ENCODE results near the gene CR1.
"Not testable (repeated sequence)": the region's sequence is repeated elsewhere in the genome, so short reads cannot be mapped to it uniquely, and the experiment has no call there.

CR1 gene

GRCh38 chr1:207626972-207627337 lies 131.0 kb downstream of the CR1 start:
- Mint-ChIP-seq H3K27me3 (ENCODE audit: low read depth) (no peaks in the 10 kb centered on the region), H3K4me3 (no peak overlapping the region), H3K9me3 (no peaks in the 10 kb centered on the region), H3K4me1 (no peaks in the 10 kb centered on the region), H3K36me3 (ENCODE audit: low read depth) (no peaks in the 10 kb centered on the region), H3K27ac (no peak overlapping the region)
- TF ChIP-seq CTCF (IDR thresholded peaks at IDR 0.05; ENCODE audit: unreplicated experiment in 3 of 3) = no peak

GRCh38 chr1:207627496-207627895 lies 131.5 kb downstream of the CR1 start:
- no peak for TF ChIP-seq CTCF (IDR thresholded peaks at IDR 0.05; ENCODE audit: unreplicated experiment in 3 of 3)
- no peaks in the 10 kb centered on the region for H3K27me3 Mint-ChIP-seq (ENCODE audit: low read depth)
- H3K4me1 Mint-ChIP-seq = no peaks in the 10 kb centered on the region
- H3K27ac Mint-ChIP-seq = no peak overlapping the region
- no peaks in the 10 kb centered on the region for H3K9me3 Mint-ChIP-seq
- no peak overlapping the region for H3K4me3 Mint-ChIP-seq
- H3K36me3 Mint-ChIP-seq (ENCODE audit: low read depth) = no peaks in the 10 kb centered on the region

- no peaks in the 10 kb centered on the region for H3K27me3 Mint-ChIP-seq (ENCODE audit: low read depth)
- H3K4me1 Mint-ChIP-seq = no peaks in the 10 kb centered on the region
- H3K9me3 Mint-ChIP-seq = no peaks in the 10 kb centered on the region
- no peak for TF ChIP-seq CTCF (IDR thresholded peaks at IDR 0.05; ENCODE audit: unreplicated experiment in 3 of 3)
- H3K36me3 Mint-ChIP-seq (ENCODE audit: low read depth) = no peaks in the 10 kb centered on the region
- no peak overlapping the region for H3K27ac Mint-ChIP-seq
- H3K4me3 Mint-ChIP-seq = no peak overlapping the region
Measured at GRCh38 chr1:207628776-207629175, 132.8 kb downstream of the CR1 start.

- no peaks in the 10 kb centered on the region for H3K36me3 Mint-ChIP-seq (ENCODE audit: low read depth)
- no peak overlapping the region for H3K4me3 Mint-ChIP-seq
- H3K27me3 Mint-ChIP-seq (ENCODE audit: low read depth) = no peaks in the 10 kb centered on the region
- no peaks in the 10 kb centered on the region for H3K4me1 Mint-ChIP-seq
- H3K27ac Mint-ChIP-seq = no peak overlapping the region
- TF ChIP-seq CTCF (IDR thresholded peaks at IDR 0.05; ENCODE audit: unreplicated experiment in 3 of 3) = no peak
- no peaks in the 10 kb centered on the region for H3K9me3 Mint-ChIP-seq
Measured at GRCh38 chr1:207631137-207631536, 135.2 kb downstream of the CR1 start.

- H3K27ac Mint-ChIP-seq = no peak overlapping the region
- H3K36me3 Mint-ChIP-seq (ENCODE audit: low read depth) = no peaks in the 10 kb centered on the region
- H3K4me1 Mint-ChIP-seq = no peaks in the 10 kb centered on the region
- H3K4me3 Mint-ChIP-seq = no peak overlapping the region
- no peaks in the 10 kb centered on the region for H3K9me3 Mint-ChIP-seq
- TF ChIP-seq CTCF (IDR thresholded peaks at IDR 0.05; ENCODE audit: unreplicated experiment in 3 of 3) = no peak
- H3K27me3 Mint-ChIP-seq (ENCODE audit: low read depth) = no peaks in the 10 kb centered on the region
Measured at GRCh38 chr1:207633226-207633625, 137.3 kb downstream of the CR1 start.

- H3K4me3 Mint-ChIP-seq; H3K27ac Mint-ChIP-seq; H3K36me3 Mint-ChIP-seq (ENCODE audit: low read depth); H3K27me3 Mint-ChIP-seq (ENCODE audit: low read depth); H3K9me3 Mint-ChIP-seq; H3K4me1 Mint-ChIP-seq: not testable (repeated sequence)
Measured at GRCh38 chr1:207633699-207634289, 137.8 kb downstream of the CR1 start.

- H3K36me3 Mint-ChIP-seq (ENCODE audit: low read depth); H3K27ac Mint-ChIP-seq; H3K4me1 Mint-ChIP-seq; H3K4me3 Mint-ChIP-seq; H3K9me3 Mint-ChIP-seq; H3K27me3 Mint-ChIP-seq (ENCODE audit: low read depth): not testable (repeated sequence)
Measured at GRCh38 chr1:207634293-207634692, 138.3 kb downstream of the CR1 start.

- not testable (repeated sequence) for H3K4me3 Mint-ChIP-seq; H3K4me1 Mint-ChIP-seq; H3K36me3 Mint-ChIP-seq (ENCODE audit: low read depth); H3K27me3 Mint-ChIP-seq (ENCODE audit: low read depth); H3K9me3 Mint-ChIP-seq; H3K27ac Mint-ChIP-seq
Measured at GRCh38 chr1:207635569-207636186, 139.7 kb downstream of the CR1 start.

- not testable (repeated sequence) for H3K27ac Mint-ChIP-seq; H3K36me3 Mint-ChIP-seq (ENCODE audit: low read depth); H3K4me3 Mint-ChIP-seq; H3K27me3 Mint-ChIP-seq (ENCODE audit: low read depth); H3K4me1 Mint-ChIP-seq; H3K9me3 Mint-ChIP-seq
Measured at GRCh38 chr1:207638487-207639145, 142.7 kb downstream of the CR1 start.

GRCh38 chr1:207639362-207639761 lies 143.4 kb downstream of the CR1 start:
- H3K4me3 Mint-ChIP-seq; H3K4me1 Mint-ChIP-seq; H3K36me3 Mint-ChIP-seq (ENCODE audit: low read depth); H3K9me3 Mint-ChIP-seq; H3K27me3 Mint-ChIP-seq (ENCODE audit: low read depth); H3K27ac Mint-ChIP-seq: not testable (repeated sequence)

Data from nephron (organoid).